Fibroblast of lung (primary cell): ENCODE measurements around the gene WDCP.

Experiments
- EZH2 ChIP-seq: IDR thresholded peaks from 2 replicates; pipeline ENCODE4 v1.5.1; 2012; ENCODE audit warnings: low read length, control low read depth, mild to moderate bottlenecking; ENCODE audit errors: missing control alignments
- TF ChIP-seq, protein P1 (sequence below), 2 donors: IDR thresholded peaks in 1 of 2; conservative IDR thresholded peaks in 1 of 2; 1 replicate in 1 of 2; 2 replicates in 1 of 2; pipeline ENCODE4 v1.5.1; 2011 to 2012; ENCODE audit warnings: low read length in 2 of 2, control low read depth in 1 of 2, inconsistent platforms in 1 of 2, low read depth in 1 of 2, mild to moderate bottlenecking in 1 of 2

DNA sequence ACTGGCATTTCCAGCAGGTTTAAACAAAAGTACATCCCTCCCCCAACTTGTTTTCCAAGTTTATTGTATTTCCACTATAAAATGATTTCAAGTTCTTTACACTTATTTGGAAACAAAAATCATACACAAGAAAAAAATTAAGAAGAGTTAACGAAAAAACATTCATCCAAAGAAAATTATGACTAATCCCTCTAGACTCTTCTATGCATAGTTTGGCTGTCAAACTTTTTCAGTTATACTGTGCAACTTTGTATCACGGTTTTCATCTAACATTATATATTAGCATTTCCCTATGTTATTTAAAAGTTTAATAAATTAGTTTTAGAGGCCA lies 627 bp downstream of the WDCP start:
- TF ChIP-seq, protein P1, sequence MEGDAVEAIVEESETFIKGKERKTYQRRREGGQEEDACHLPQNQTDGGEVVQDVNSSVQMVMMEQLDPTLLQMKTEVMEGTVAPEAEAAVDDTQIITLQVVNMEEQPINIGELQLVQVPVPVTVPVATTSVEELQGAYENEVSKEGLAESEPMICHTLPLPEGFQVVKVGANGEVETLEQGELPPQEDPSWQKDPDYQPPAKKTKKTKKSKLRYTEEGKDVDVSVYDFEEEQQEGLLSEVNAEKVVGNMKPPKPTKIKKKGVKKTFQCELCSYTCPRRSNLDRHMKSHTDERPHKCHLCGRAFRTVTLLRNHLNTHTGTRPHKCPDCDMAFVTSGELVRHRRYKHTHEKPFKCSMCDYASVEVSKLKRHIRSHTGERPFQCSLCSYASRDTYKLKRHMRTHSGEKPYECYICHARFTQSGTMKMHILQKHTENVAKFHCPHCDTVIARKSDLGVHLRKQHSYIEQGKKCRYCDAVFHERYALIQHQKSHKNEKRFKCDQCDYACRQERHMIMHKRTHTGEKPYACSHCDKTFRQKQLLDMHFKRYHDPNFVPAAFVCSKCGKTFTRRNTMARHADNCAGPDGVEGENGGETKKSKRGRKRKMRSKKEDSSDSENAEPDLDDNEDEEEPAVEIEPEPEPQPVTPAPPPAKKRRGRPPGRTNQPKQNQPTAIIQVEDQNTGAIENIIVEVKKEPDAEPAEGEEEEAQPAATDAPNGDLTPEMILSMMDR (conservative IDR thresholded peaks at IDR 0.05 in 1 of 2, IDR thresholded peaks at IDR 0.05 in 1 of 2; ENCODE audit: low read depth in 1 of 2, low read length in 2 of 2): no peak
- no peak for TF ChIP-seq EZH2
